Fibroblast of skin of right quadriceps (primary cell): Measurements from ENCODE around the gene HSPA12A.

Experiments
- DNase-seq: peaks from one replicate; pipeline ENCODE4 v3.0.0-alpha.2; 2013

Gene HSPA12A

DNA sequence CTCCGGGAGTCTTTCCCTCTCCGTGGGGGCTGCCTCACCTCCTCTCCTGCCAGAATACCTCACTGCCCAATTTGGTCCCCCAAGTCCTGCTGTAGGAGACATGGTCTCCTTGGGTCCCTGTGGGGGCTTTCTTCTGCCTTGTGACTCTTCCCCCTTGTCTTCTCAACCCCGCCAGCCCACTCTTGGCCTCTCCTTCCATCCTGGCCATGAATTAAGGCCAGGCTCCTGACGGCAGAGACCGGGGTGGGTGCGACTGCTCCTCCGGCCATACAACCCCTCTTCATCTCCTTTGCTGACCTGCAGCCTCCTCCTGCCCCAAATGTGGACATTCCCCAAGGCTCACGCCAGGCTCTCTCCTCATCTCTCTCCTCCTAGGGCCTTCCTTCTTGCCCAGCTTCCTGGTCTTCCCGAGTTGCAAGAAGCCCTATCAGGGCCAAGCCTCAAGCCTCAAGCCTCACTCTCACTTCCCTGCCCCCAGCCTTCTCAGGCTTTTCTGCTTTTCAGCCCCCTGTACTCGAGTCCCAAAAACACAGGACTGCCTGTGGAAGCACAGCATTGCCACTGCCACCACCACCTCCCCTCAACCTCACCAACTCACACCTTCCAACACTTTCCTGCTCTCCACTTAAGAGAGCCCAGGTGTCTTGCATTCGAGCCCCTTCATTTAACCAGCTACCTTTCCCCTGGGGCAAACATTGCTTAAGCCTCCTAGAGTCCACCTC lies 120.3 kb downstream of the HSPA12A start:
- DNase-seq: no peak

GRCh38 chr10:116621476-116621875 lies 120.9 kb downstream of the HSPA12A start:
- DNase-seq: no peak
